ENCODE results near the gene SOX6. TPM values are rescaled to one million over a fixed set of nuclear protein-coding genes. Genes with fewer than 3 reads are reported as not detected.

The SOX6 gene
- total RNA-seq, 1 donor from 2014 or later, result 7.6 TPM

GRCh38 chr11:15971215-15971546 lies 385.2 kb downstream of the SOX6 start:
- no peak overlapping the region for H2AFZ ChIP-seq (replicated peaks)
- H3K36me3 ChIP-seq, result no peaks in the 10 kb centered on the region
- no peak overlapping the region for H3K4me3 ChIP-seq
- no peak overlapping the region for H3K9ac ChIP-seq
- peaks cover 8% of the 10 kb centered on the region for H3F3A ChIP-seq (ENCODE audit: low read depth)
- H3K4me1 Mint-ChIP-seq, result peaks cover 32% of the 10 kb centered on the region
- no peak for DNase-seq (ENCODE audit: low spot score)
- H3K27me3 ChIP-seq, result no peaks in the 10 kb centered on the region
- H3K9me3 Mint-ChIP-seq, result no peaks in the 10 kb centered on the region
- H3K27ac ChIP-seq, result no peak overlapping the region
- no peaks in the 10 kb centered on the region for H3K9me3 ChIP-seq (ENCODE audit: low read depth)
- peaks cover 13% of the 10 kb centered on the region for H3K4me1 ChIP-seq
- H3K4me2 ChIP-seq, result no peak overlapping the region
- no peaks in the 10 kb centered on the region for H3K79me2 ChIP-seq (ENCODE audit: low read depth)
- no peaks in the 10 kb centered on the region for H4K20me1 ChIP-seq (ENCODE audit: low read depth)
- H3K27me3 Mint-ChIP-seq (ENCODE audit: insufficient read depth, low read depth), result no peaks in the 10 kb centered on the region
- no peak overlapping the region for H3K4me3 Mint-ChIP-seq
- H3K27ac Mint-ChIP-seq, result no peak overlapping the region
- H3K36me3 Mint-ChIP-seq, result peaks cover 5% of the 10 kb centered on the region
- TF ChIP-seq EZH2 (IDR thresholded peaks at IDR 0.05), result no peak
- no peak for TF ChIP-seq CTCF (IDR thresholded peaks at IDR 0.05)
- no peak for TF ChIP-seq EZH2phosphoT487 (IDR thresholded peaks at IDR 0.05)

GRCh38 chr11:15970506-15971214 lies 385.7 kb downstream of the SOX6 start:
- no peak for TF ChIP-seq EZH2phosphoT487 (IDR thresholded peaks at IDR 0.05)
- TF ChIP-seq EZH2 (IDR thresholded peaks at IDR 0.05), result no peak
- Histone ChIP-seq H2AFZ (replicated peaks) (no peak overlapping the region), H3K36me3 (no peaks in the 10 kb centered on the region), H3K79me2 (ENCODE audit: low read depth) (no peaks in the 10 kb centered on the region), H3F3A (ENCODE audit: low read depth) (peaks cover 8% of the 10 kb centered on the region), H3K27me3 (no peaks in the 10 kb centered on the region), H3K4me3 (no peak overlapping the region), H3K9ac (no peak overlapping the region), H3K27ac (no peak overlapping the region), H3K4me2 (no peak overlapping the region), H3K4me1 (peaks cover 13% of the 10 kb centered on the region), H3K9me3 (ENCODE audit: low read depth) (no peaks in the 10 kb centered on the region), H4K20me1 (ENCODE audit: low read depth) (no peaks in the 10 kb centered on the region)
- no peaks in the 10 kb centered on the region for H3K9me3 Mint-ChIP-seq
- H3K4me3 Mint-ChIP-seq, result no peak overlapping the region
- peaks cover 32% of the 10 kb centered on the region for H3K4me1 Mint-ChIP-seq
- no peak for DNase-seq (ENCODE audit: low spot score)
- no peak overlapping the region for H3K27ac Mint-ChIP-seq
- H3K27me3 Mint-ChIP-seq (ENCODE audit: insufficient read depth, low read depth), result no peaks in the 10 kb centered on the region
- peaks cover 5% of the 10 kb centered on the region for H3K36me3 Mint-ChIP-seq

- no peak for TF ChIP-seq CTCF (IDR thresholded peaks at IDR 0.05)
- no peak for TF ChIP-seq EZH2 (IDR thresholded peaks at IDR 0.05)
- TF ChIP-seq EZH2phosphoT487 (IDR thresholded peaks at IDR 0.05), result no peak
- H3K27ac ChIP-seq, result no peak overlapping the region
Measured at GRCh38 chr11:15969701-15970329, 386.5 kb downstream of the SOX6 start.

GRCh38 chr11:15969281-15969680 lies 387.1 kb downstream of the SOX6 start:
- Histone ChIP-seq H3K27ac (no peak overlapping the region), H3K36me3 (no peaks in the 10 kb centered on the region)
- peaks cover 5% of the 10 kb centered on the region for H3K36me3 Mint-ChIP-seq

More at GRCh38 chr11:15969701-15970329, 386.5 kb downstream of the SOX6 start:
- Histone ChIP-seq H3K79me2 (ENCODE audit: low read depth) (no peaks in the 10 kb centered on the region), H3K9ac (no peak overlapping the region), H3K9me3 (ENCODE audit: low read depth) (no peaks in the 10 kb centered on the region), H4K20me1 (ENCODE audit: low read depth) (no peaks in the 10 kb centered on the region), H3K4me1 (peaks cover 13% of the 10 kb centered on the region), H3K27me3 (no peaks in the 10 kb centered on the region), H3K4me2 (no peak overlapping the region), H2AFZ (replicated peaks) (no peak overlapping the region), H3K4me3 (no peak overlapping the region), H3F3A (ENCODE audit: low read depth) (peaks cover 8% of the 10 kb centered on the region), H3K36me3 (no peaks in the 10 kb centered on the region)
- peaks cover under 1% of the 10 kb centered on the region for H3K27me3 Mint-ChIP-seq (ENCODE audit: insufficient read depth, low read depth)
- no peaks in the 10 kb centered on the region for H3K9me3 Mint-ChIP-seq
- H3K4me1 Mint-ChIP-seq, result peaks cover 32% of the 10 kb centered on the region
- DNase-seq (ENCODE audit: low spot score), result no peak
- H3K27ac Mint-ChIP-seq, result peak overlapping the region; percentile 15
- peaks cover 5% of the 10 kb centered on the region for H3K36me3 Mint-ChIP-seq
- H3K4me3 Mint-ChIP-seq, result no peak overlapping the region

More at GRCh38 chr11:15969281-15969680, 387.1 kb downstream of the SOX6 start:
- H2AFZ ChIP-seq (replicated peaks), result no peak overlapping the region
- no peaks in the 10 kb centered on the region for H3K9me3 Mint-ChIP-seq
- no peaks in the 10 kb centered on the region for H4K20me1 ChIP-seq (ENCODE audit: low read depth)
- peaks cover 32% of the 10 kb centered on the region for H3K4me1 Mint-ChIP-seq
- no peak for DNase-seq (ENCODE audit: low spot score)
- no peaks in the 10 kb centered on the region for H3K79me2 ChIP-seq (ENCODE audit: low read depth)
- no peak overlapping the region for H3K4me2 ChIP-seq
- H3K27me3 ChIP-seq, result no peaks in the 10 kb centered on the region
- peaks cover 8% of the 10 kb centered on the region for H3F3A ChIP-seq (ENCODE audit: low read depth)
- no peaks in the 10 kb centered on the region for H3K9me3 ChIP-seq (ENCODE audit: low read depth)
- H3K27ac Mint-ChIP-seq, result peak overlapping the region; percentile 64
- TF ChIP-seq EZH2phosphoT487 (IDR thresholded peaks at IDR 0.05) (no peak), CTCF (IDR thresholded peaks at IDR 0.05) (no peak), EZH2 (IDR thresholded peaks at IDR 0.05) (no peak)
- H3K4me3 Mint-ChIP-seq, result no peak overlapping the region
- no peak overlapping the region for H3K9ac ChIP-seq
- H3K27me3 Mint-ChIP-seq (ENCODE audit: insufficient read depth, low read depth), result peaks cover 3% of the 10 kb centered on the region
- H3K4me3 ChIP-seq, result no peak overlapping the region
- H3K4me1 ChIP-seq, result peaks cover 13% of the 10 kb centered on the region
